ENCODE results near the gene SEMG1. TPM values are rescaled to one million over a fixed set of nuclear protein-coding genes. Genes with fewer than 3 reads are reported as not detected.

Gene SEMG1
- not detected for total RNA-seq

GRCh38 chr20:45206725-45207124 is at the start of gene SEMG1:
Gene SEMG1 (plus strand): TSS chr20:45207033. CDS start chr20:45207054, 21 bp downstream.
- no peak for DNase-seq
- Histone ChIP-seq H3K9me3 (peaks cover 0 to 4% of the 10 kb centered on the region in 2 donors), H3K4me1 (no peaks in the 10 kb centered on the region), H3K27me3 (no peaks in the 10 kb centered on the region), H3K27ac (no peak within 1 kb of the TSS), H3K36me3 (no peaks in the 10 kb centered on the region), H3K4me3 (no peak within 1 kb of the TSS)
- intact Hi-C loops (cut with DNase I; ENCODE audit: low total_unique reads): no loop called here
- TF ChIP-seq CTCF (IDR thresholded peaks at IDR 0.05) (no peak), POLR2A (IDR thresholded peaks at IDR 0.05) (no peak)

- intact Hi-C loops (cut with DNase I; ENCODE audit: low total_unique reads): no loop called here
- no peaks in the 10 kb centered on the region for H3K9me3 ChIP-seq
- no peaks in the 10 kb centered on the region for H3K36me3 ChIP-seq
- no peak for TF ChIP-seq POLR2A (IDR thresholded peaks at IDR 0.05)
- no peak for TF ChIP-seq CTCF (IDR thresholded peaks at IDR 0.05)
- no peaks in the 10 kb centered on the region for H3K4me1 ChIP-seq
- DNase-seq: no peak
- H3K27ac ChIP-seq: no peak overlapping the region
- no peaks in the 10 kb centered on the region for H3K27me3 ChIP-seq
- H3K4me3 ChIP-seq: no peak overlapping the region
Observed at GRCh38 chr20:45157962-45158361, 48.9 kb upstream of the SEMG1 start.

GRCh38 chr20:45163083-45163803 is 43.6 kb upstream of the SEMG1 start:
- Histone ChIP-seq H3K9me3 (no peaks in the 10 kb centered on the region), H3K4me3 (no peak overlapping the region), H3K4me1 (no peaks in the 10 kb centered on the region), H3K27me3 (no peaks in the 10 kb centered on the region), H3K36me3 (no peaks in the 10 kb centered on the region), H3K27ac (no peak overlapping the region)
- intact Hi-C loops (cut with DNase I; ENCODE audit: low total_unique reads): no loop called here
- DNase-seq: no peak
- TF ChIP-seq POLR2A (IDR thresholded peaks at IDR 0.05) (no peak), CTCF (IDR thresholded peaks at IDR 0.05) (no peak)

GRCh38 chr20:45164906-45165305 is 41.9 kb upstream of the SEMG1 start:
- H3K27ac ChIP-seq: no peak overlapping the region
- H3K36me3 ChIP-seq: no peaks in the 10 kb centered on the region
- H3K27me3 ChIP-seq: no peaks in the 10 kb centered on the region
- H3K4me3 ChIP-seq: no peak overlapping the region
- no peak for TF ChIP-seq CTCF (IDR thresholded peaks at IDR 0.05)
- no peak for TF ChIP-seq POLR2A (IDR thresholded peaks at IDR 0.05)
- no peak for DNase-seq
- H3K9me3 ChIP-seq: no peaks in the 10 kb centered on the region
- H3K4me1 ChIP-seq: no peaks in the 10 kb centered on the region
- intact Hi-C loops (cut with DNase I; ENCODE audit: low total_unique reads): no loop called here

GRCh38 chr20:45173522-45173921 is 33.3 kb upstream of the SEMG1 start:
- H3K4me3 ChIP-seq: no peak overlapping the region
- H3K27ac ChIP-seq: no peak overlapping the region
- H3K4me1 ChIP-seq: no peaks in the 10 kb centered on the region
- intact Hi-C loops (cut with DNase I; ENCODE audit: low total_unique reads): no loop called here
- H3K27me3 ChIP-seq: no peaks in the 10 kb centered on the region
- TF ChIP-seq CTCF (IDR thresholded peaks at IDR 0.05): no peak
- no peak for TF ChIP-seq POLR2A (IDR thresholded peaks at IDR 0.05)
- no peak for DNase-seq
- H3K9me3 ChIP-seq: no peaks in the 10 kb centered on the region
- H3K36me3 ChIP-seq: no peaks in the 10 kb centered on the region
